Activated T-cell treated with anti-CD3 and anti-CD28 coated beads, Interleukin-2, amount 50 U/mL, for 72 hours (primary cell): ENCODE measurements around the gene GSTO2. TPM values are rescaled to one million over a fixed set of nuclear protein-coding genes. Genes with fewer than 3 reads are reported as not detected.

ENCODE experiments used
- ATAC-seq, 2 donors: fragments of 150-1000 bp; cut with Tn5 transposase; replicated peaks in 1 of 2; 2 replicates each; pipeline ENCODE4 v1.10.0; 2021; ENCODE audit warnings: moderate library complexity in 2 of 2, mild to moderate bottlenecking in 1 of 2
- DNase-seq, 2 donors: peaks; one replicate each; pipeline ENCODE4 v3.0.0; 2021 to 2022; ENCODE audit warnings: mixed read lengths in 1 of 2
- H3K27ac Mint-ChIP-seq: one replicate; pipeline ENCODE4 v1.8.0; 2022; ENCODE audit warnings: mild to moderate bottlenecking, moderate library complexity, mixed read lengths
- H3K27me3 Mint-ChIP-seq: one replicate; pipeline ENCODE4 v1.8.0; 2022; ENCODE audit warnings: low read depth, mixed read lengths
- H3K36me3 Mint-ChIP-seq, 2 donors: one replicate each; pipeline ENCODE4 v1.8.0; 2022; ENCODE audit warnings: mixed read lengths in 2 of 2, mild to moderate bottlenecking in 1 of 2; ENCODE audit not compliant: insufficient read depth in 2 of 2
- H3K4me1 Mint-ChIP-seq: one replicate; pipeline ENCODE4 v1.8.0; 2022; ENCODE audit warnings: low read depth, mixed read lengths
- H3K4me3 Mint-ChIP-seq, 2 donors: one replicate each; pipeline ENCODE4 v1.8.0; 2022; ENCODE audit warnings: mild to moderate bottlenecking in 2 of 2, mixed read lengths in 2 of 2, moderate library complexity in 2 of 2
- H3K9me3 Mint-ChIP-seq, 2 donors: one replicate each; pipeline ENCODE4 v1.8.0; 2022; ENCODE audit warnings: mixed read lengths in 2 of 2
- total RNA-seq, 2 donors: library from RNA; stranded (reverse); gene quantifications; one replicate each; pipeline ENCODE4 v1.2.3, GENCODE V29; 2022

The GSTO2 gene
- total RNA-seq, 2 donors from 2014 or later, result 6.8 to 9.5 TPM

- no peak overlapping the region for H3K4me3 Mint-ChIP-seq
- H3K9me3 Mint-ChIP-seq, result peaks cover 0 to 3% of the 10 kb centered on the region in 2 donors
- DNase-seq (peak; percentile 55 to 58), ATAC-seq (peak; percentile 26 to 36)
- H3K27me3 Mint-ChIP-seq, result no peaks in the 10 kb centered on the region
- no peak overlapping the region for H3K27ac Mint-ChIP-seq
- H3K4me1 Mint-ChIP-seq, result peaks cover 48% of the 10 kb centered on the region
- peaks cover 1 to 12% of the 10 kb centered on the region in 2 donors for H3K36me3 Mint-ChIP-seq
Observed at GRCh38 chr10:104297697-104298660, 29.0 kb downstream of the GSTO2 start.

GRCh38 chr10:104299031-104299904, 30.3 kb downstream of the GSTO2 start:
- no peak for DNase-seq
- Mint-ChIP-seq H3K27me3 (no peaks in the 10 kb centered on the region), H3K4me3 (peak overlapping the region in 1 of 2 donors; percentile 77), H3K36me3 (peaks cover 4 to 20% of the 10 kb centered on the region in 2 donors), H3K4me1 (peaks cover 45% of the 10 kb centered on the region), H3K9me3 (peaks cover 2 to 5% of the 10 kb centered on the region in 2 donors), H3K27ac (no peak overlapping the region)
- ATAC-seq, result no peak

- DNase-seq (no peak), ATAC-seq (peak; percentile 26 to 37)
- no peaks in the 10 kb centered on the region for H3K27me3 Mint-ChIP-seq
- peaks cover 4 to 20% of the 10 kb centered on the region in 2 donors for H3K36me3 Mint-ChIP-seq
- peaks cover 2 to 5% of the 10 kb centered on the region in 2 donors for H3K9me3 Mint-ChIP-seq
- peak overlapping the region; percentile 65 to 77 for H3K4me3 Mint-ChIP-seq
- peaks cover 51% of the 10 kb centered on the region for H3K4me1 Mint-ChIP-seq
- H3K27ac Mint-ChIP-seq, result no peak overlapping the region
Observed at GRCh38 chr10:104300002-104300735, 31.2 kb downstream of the GSTO2 start.

GRCh38 chr10:104300736-104301292, 31.8 kb downstream of the GSTO2 start:
- H3K9me3 Mint-ChIP-seq, result peaks cover 2 to 5% of the 10 kb centered on the region in 2 donors
- H3K36me3 Mint-ChIP-seq, result peaks cover 4 to 20% of the 10 kb centered on the region in 2 donors
- ATAC-seq (peak; percentile 56 to 66), DNase-seq (peak; percentile 31 to 37)
- H3K4me1 Mint-ChIP-seq, result peaks cover 55% of the 10 kb centered on the region
- H3K4me3 Mint-ChIP-seq, result peak overlapping the region; percentile 65 to 77
- peak overlapping the region; percentile 62 for H3K27ac Mint-ChIP-seq
- peaks cover 2% of the 10 kb centered on the region for H3K27me3 Mint-ChIP-seq

GRCh38 chr10:104301907-104302690, 33.1 kb downstream of the GSTO2 start:
- Mint-ChIP-seq H3K36me3 (peaks cover 4 to 20% of the 10 kb centered on the region in 2 donors), H3K4me3 (no peak overlapping the region), H3K9me3 (peaks cover 2 to 5% of the 10 kb centered on the region in 2 donors), H3K27ac (no peak overlapping the region), H3K27me3 (peaks cover 14% of the 10 kb centered on the region), H3K4me1 (peaks cover 67% of the 10 kb centered on the region)
- DNase-seq, result no peak
- no peak for ATAC-seq

- Mint-ChIP-seq H3K4me1 (peaks cover 74% of the 10 kb centered on the region), H3K9me3 (peaks cover 2 to 5% of the 10 kb centered on the region in 2 donors), H3K27me3 (peaks cover 14% of the 10 kb centered on the region), H3K36me3 (peaks cover 4 to 20% of the 10 kb centered on the region in 2 donors), H3K27ac (peak overlapping the region; percentile 2), H3K4me3 (no peak overlapping the region)
- DNase-seq (no peak), ATAC-seq (no peak)
Observed at GRCh38 chr10:104303594-104304355, 34.8 kb downstream of the GSTO2 start.

GRCh38 chr10:104304356-104304745, 35.4 kb downstream of the GSTO2 start:
- Mint-ChIP-seq H3K36me3 (peaks cover 4 to 20% of the 10 kb centered on the region in 2 donors), H3K4me3 (no peak overlapping the region), H3K27ac (peak overlapping the region; percentile 2), H3K27me3 (peaks cover 14% of the 10 kb centered on the region), H3K9me3 (peaks cover 2 to 5% of the 10 kb centered on the region in 2 donors), H3K4me1 (peaks cover 75% of the 10 kb centered on the region)
- ATAC-seq (no peak), DNase-seq (no peak)

- Mint-ChIP-seq H3K9me3 (peaks cover 2 to 5% of the 10 kb centered on the region in 2 donors), H3K36me3 (peaks cover 4 to 20% of the 10 kb centered on the region in 2 donors), H3K4me3 (no peak overlapping the region), H3K27ac (no peak overlapping the region), H3K27me3 (peaks cover 14% of the 10 kb centered on the region), H3K4me1 (peaks cover 75% of the 10 kb centered on the region)
- no peak for DNase-seq
- ATAC-seq, result no peak
Observed at GRCh38 chr10:104304927-104305326, 35.9 kb downstream of the GSTO2 start.

GRCh38 chr10:104306897-104307296, 37.9 kb downstream of the GSTO2 start:
- Mint-ChIP-seq H3K27ac (no peak overlapping the region), H3K4me1 (peaks cover 68% of the 10 kb centered on the region), H3K9me3 (peaks cover 2% of the 10 kb centered on the region in 2 donors), H3K27me3 (peaks cover 14% of the 10 kb centered on the region), H3K36me3 (peaks cover 3 to 16% of the 10 kb centered on the region in 2 donors), H3K4me3 (no peak overlapping the region)
- ATAC-seq (no peak), DNase-seq (no peak)

GRCh38 chr10:104307576-104308438, 38.8 kb downstream of the GSTO2 start:
- no peak for DNase-seq
- Mint-ChIP-seq H3K27ac (peak overlapping the region; percentile 34), H3K27me3 (peaks cover 14% of the 10 kb centered on the region), H3K36me3 (peaks cover 2 to 13% of the 10 kb centered on the region in 2 donors), H3K4me3 (peak overlapping the region; percentile 63 to 67), H3K9me3 (peaks cover 2% of the 10 kb centered on the region in 2 donors), H3K4me1 (peaks cover 63% of the 10 kb centered on the region)
- ATAC-seq, result no peak
